ENCODE data around the gene CYB561D1.

CYB561D1 gene

DNA sequence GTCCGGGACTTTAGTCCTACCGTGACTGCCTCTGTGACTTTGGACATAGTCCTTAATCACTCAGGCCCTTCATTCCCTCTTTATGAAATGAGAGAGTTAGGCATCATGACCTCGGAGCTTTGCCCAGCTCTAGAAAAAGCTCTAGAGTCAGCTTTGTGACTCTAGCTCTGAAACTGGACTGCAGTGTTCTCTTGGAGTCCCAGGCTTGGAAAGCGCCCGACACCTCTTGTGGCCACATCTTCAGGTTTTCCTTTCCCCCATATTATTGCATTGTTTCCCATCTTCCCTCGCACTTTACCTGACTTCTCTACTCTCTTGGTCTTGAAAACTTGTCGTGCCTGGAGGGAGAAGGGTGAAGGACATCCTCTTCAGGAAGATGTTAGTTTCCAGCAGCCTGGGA lies 28.1 kb downstream of the CYB561D1 start:
- no peak for TF ChIP-seq CTCF (IDR thresholded peaks at IDR 0.05; ENCODE audit: insufficient read depth, missing control alignments)
- DNase-seq (ENCODE audit: insufficient read length, low spot score) = no peak
- FAIRE-seq = no peak

DNA sequence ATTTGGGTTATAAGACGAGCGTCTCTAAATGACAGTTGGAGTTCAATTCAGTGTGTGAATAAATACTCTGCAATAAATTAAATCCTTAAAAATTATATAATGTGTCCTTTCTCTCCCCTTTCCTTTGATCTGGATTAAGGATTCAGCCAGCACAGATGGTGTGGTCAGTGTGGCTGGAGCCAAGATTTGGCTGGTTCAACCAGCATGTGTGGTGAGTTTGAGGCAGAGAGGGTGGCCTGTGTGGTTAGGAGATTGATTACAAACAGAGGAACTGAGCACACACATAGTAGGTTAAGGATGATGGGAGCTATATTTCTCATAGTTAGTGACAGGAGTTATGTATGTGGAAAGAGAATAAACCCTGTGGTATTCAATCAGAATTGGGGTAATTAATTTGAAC lies 29.8 kb downstream of the CYB561D1 start:
- DNase-seq (ENCODE audit: insufficient read length, low spot score) (no peak), FAIRE-seq (no peak)
- TF ChIP-seq CTCF (IDR thresholded peaks at IDR 0.05; ENCODE audit: insufficient read depth, missing control alignments) = no peak

DNA sequence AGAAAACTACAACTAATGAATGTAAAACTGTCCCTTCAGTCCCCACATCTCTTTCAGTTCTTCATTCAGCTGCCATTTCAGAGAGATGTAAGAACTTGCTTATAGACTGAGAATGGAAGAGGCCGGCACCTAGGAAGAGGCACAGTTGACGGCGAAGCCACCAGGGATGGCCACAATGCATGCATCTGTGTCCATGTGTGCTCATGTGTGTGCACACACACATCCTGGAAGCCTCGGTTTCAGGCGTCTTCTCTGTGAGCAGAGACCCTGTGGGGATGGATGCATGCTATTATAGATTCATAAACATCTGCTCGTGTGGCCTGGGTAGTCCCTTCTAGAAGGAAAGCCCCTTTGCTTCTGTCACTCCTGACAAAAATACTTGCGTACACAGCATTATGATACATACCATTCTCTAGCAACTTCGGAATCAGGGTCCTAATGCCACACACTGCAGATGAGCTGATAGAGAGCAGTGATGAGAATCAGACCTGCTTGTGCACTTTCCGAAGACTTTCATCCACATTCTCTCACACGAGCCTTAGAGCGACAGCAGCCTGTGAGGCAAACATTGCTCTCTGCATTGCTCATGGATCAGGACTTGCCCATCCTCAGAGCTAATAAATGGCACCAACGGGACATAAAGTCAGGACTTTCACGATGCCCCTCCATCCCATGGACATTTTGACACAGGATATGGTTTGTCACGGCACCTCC lies 33.4 kb downstream of the CYB561D1 start:
- FAIRE-seq = no peak
- no peak for DNase-seq (ENCODE audit: insufficient read length, low spot score)

GRCh38 chr1:109527846-109528695 lies 34.2 kb downstream of the CYB561D1 start:
- no peak for TF ChIP-seq CTCF (IDR thresholded peaks at IDR 0.05; ENCODE audit: insufficient read depth, missing control alignments)
- FAIRE-seq = no peak
- no peak for DNase-seq (ENCODE audit: insufficient read length, low spot score)

More for the DNA sequence above, 33.4 kb downstream of the CYB561D1 start:
- TF ChIP-seq CTCF (IDR thresholded peaks at IDR 0.05; ENCODE audit: insufficient read depth, missing control alignments) = no peak

DNA sequence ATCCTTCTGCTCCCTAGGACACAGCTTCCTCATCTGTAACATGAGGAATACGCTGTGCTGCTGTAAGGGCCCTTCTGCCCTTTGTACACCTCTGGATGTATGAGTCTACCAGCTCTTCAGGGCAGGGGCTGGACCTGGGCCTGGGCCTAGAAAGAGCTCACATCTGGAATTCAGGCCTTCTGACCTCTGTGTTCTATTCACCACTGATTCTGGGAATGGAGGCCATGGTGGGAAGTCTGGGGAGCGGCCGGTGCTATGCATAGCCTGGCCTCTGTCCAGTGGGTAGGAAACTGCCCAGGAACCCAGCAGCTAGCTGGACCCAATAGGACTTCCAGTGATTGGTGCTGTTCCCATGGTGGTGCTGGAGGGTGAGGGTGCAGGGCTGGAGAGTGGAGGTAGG lies 34.8 kb downstream of the CYB561D1 start:
- FAIRE-seq (no peak), DNase-seq (ENCODE audit: insufficient read length, low spot score) (no peak)
- no peak for TF ChIP-seq CTCF (IDR thresholded peaks at IDR 0.05; ENCODE audit: insufficient read depth, missing control alignments)

GRCh38 chr1:109529881-109530456 lies 36.1 kb downstream of the CYB561D1 start:
- TF ChIP-seq CTCF (IDR thresholded peaks at IDR 0.05; ENCODE audit: insufficient read depth, missing control alignments) = no peak
- FAIRE-seq (no peak), DNase-seq (ENCODE audit: insufficient read length, low spot score) (no peak)

Measured in D721Med (cell line).